SHP77 (cell line): ENCODE results near the gene OR6N1.

Experiments used
- DNase-seq, 2 experiments: peaks; one replicate each; lab custom pipeline; 2025; lab: John Stamatoyannopoulos, UW

OR6N1 gene

GRCh38 chr1:158752155-158752712 is 19.8 kb downstream of the OR6N1 start:
- no peak for DNase-seq

- DNase-seq = no peak
Observed at GRCh38 chr1:158735848-158736247, 36.1 kb downstream of the OR6N1 start.

- no peak for DNase-seq
Observed at GRCh38 chr1:158732524-158732923, 39.5 kb downstream of the OR6N1 start.

- DNase-seq = no peak
Observed at GRCh38 chr1:158731707-158732106, 40.3 kb downstream of the OR6N1 start.

GRCh38 chr1:158730453-158730852 is 41.5 kb downstream of the OR6N1 start:
- no peak for DNase-seq

- no peak for DNase-seq
Observed at GRCh38 chr1:158728510-158729225, 43.3 kb downstream of the OR6N1 start.

- DNase-seq = no peak
Observed at GRCh38 chr1:158724442-158724841, 47.6 kb downstream of the OR6N1 start.

GRCh38 chr1:158720620-158721019 is 51.4 kb downstream of the OR6N1 start, which contains the start of gene OR6K3:
Gene OR6K3, minus strand, starts transcription at chr1:158720720. Its CDS starts 2,605 bp downstream, at chr1:158718115.
- no peak for DNase-seq

- no peak for DNase-seq
Observed at GRCh38 chr1:158719664-158720063, 52.3 kb downstream of the OR6N1 start.

- DNase-seq = no peak
Observed at GRCh38 chr1:158717344-158717743, 54.7 kb downstream of the OR6N1 start.

- no peak for DNase-seq
Observed at GRCh38 chr1:158716335-158716734, 55.7 kb downstream of the OR6N1 start.

- no peak for DNase-seq
Observed at GRCh38 chr1:158714754-158715153, 57.2 kb downstream of the OR6N1 start.
